ENCODE results near the gene CACNA1C. TPM values are rescaled to one million over a fixed set of nuclear protein-coding genes. Genes with fewer than 3 reads are reported as not detected.

CACNA1C gene
- total and polyA plus RNA-seq, 4 donors = 4.3 to 114 (median 46.3) TPM

- no peak overlapping the region for H3K27ac ChIP-seq (ENCODE audit: low read depth in 1 of 2, low read length in 2 of 2)
- intact Hi-C loops (cut with DNase I) = no loop called here
- no peaks in the 10 kb centered on the region for H3K4me1 ChIP-seq (ENCODE audit: control insufficient read depth in 1 of 2, insufficient read depth in 2 of 2, low read length in 2 of 2)
- no peak overlapping the region for H3K4me3 ChIP-seq (ENCODE audit: low read length in 2 of 2)
- peaks cover 0 to 3% of the 10 kb centered on the region in 2 donors for H3K36me3 ChIP-seq (ENCODE audit: control insufficient read depth in 1 of 2, insufficient read depth in 2 of 2, low read length in 1 of 2)
- ATAC-seq (ENCODE audit: low FRiP score) = no peak
- no peaks in the 10 kb centered on the region for H3K9me3 ChIP-seq (ENCODE audit: control insufficient read depth, low read length)
- H3K27me3 ChIP-seq (ENCODE audit: control insufficient read depth in 1 of 2, insufficient read depth in 2 of 2, low read length in 1 of 2) = no peaks in the 10 kb centered on the region
- 92 to 94% methylated on average over 10 of the region's 10 CpGs for WGBS, 2 donors
- DNase-seq = no peak
These were observed 407.4 kb downstream of the CACNA1C start for GRCh38 chr12:2460051-2460670.

GRCh38 chr12:2461046-2461445 lies 408.3 kb downstream of the CACNA1C start:
- WGBS, 2 donors = 95 to 99% methylated on average over 4 of the region's 4 CpGs
- no peaks in the 10 kb centered on the region for H3K9me3 ChIP-seq (ENCODE audit: control insufficient read depth, low read length)
- H3K27me3 ChIP-seq (ENCODE audit: control insufficient read depth in 1 of 2, insufficient read depth in 2 of 2, low read length in 1 of 2) = no peaks in the 10 kb centered on the region
- peaks cover 1 to 3% of the 10 kb centered on the region in 2 donors for H3K36me3 ChIP-seq (ENCODE audit: control insufficient read depth in 1 of 2, insufficient read depth in 2 of 2, low read length in 1 of 2)
- no peak overlapping the region for H3K4me3 ChIP-seq (ENCODE audit: low read length in 2 of 2)
- no peak overlapping the region for H3K27ac ChIP-seq (ENCODE audit: low read depth in 1 of 2, low read length in 2 of 2)
- intact Hi-C loops (cut with DNase I) = no loop called here
- ATAC-seq (ENCODE audit: low FRiP score) = no peak
- H3K4me1 ChIP-seq (ENCODE audit: control insufficient read depth in 1 of 2, insufficient read depth in 2 of 2, low read length in 2 of 2) = no peaks in the 10 kb centered on the region
- no peak for DNase-seq

GRCh38 chr12:2461645-2462044 lies 408.9 kb downstream of the CACNA1C start:
- DNase-seq (no peak), ATAC-seq (ENCODE audit: low FRiP score) (no peak)
- WGBS, 2 donors = 92% methylated on average over 12 of the region's 12 CpGs
- intact Hi-C loops (cut with DNase I) = no loop called here
- Histone ChIP-seq H3K4me3 (ENCODE audit: low read length in 2 of 2) (no peak overlapping the region), H3K27me3 (ENCODE audit: control insufficient read depth in 1 of 2, insufficient read depth in 2 of 2, low read length in 1 of 2) (no peaks in the 10 kb centered on the region), H3K36me3 (ENCODE audit: control insufficient read depth in 1 of 2, insufficient read depth in 2 of 2, low read length in 1 of 2) (peaks cover 1 to 3% of the 10 kb centered on the region in 2 donors), H3K9me3 (ENCODE audit: control insufficient read depth, low read length) (no peaks in the 10 kb centered on the region), H3K4me1 (ENCODE audit: control insufficient read depth in 1 of 2, insufficient read depth in 2 of 2, low read length in 2 of 2) (no peaks in the 10 kb centered on the region), H3K27ac (ENCODE audit: low read depth in 1 of 2, low read length in 2 of 2) (no peak overlapping the region)

GRCh38 chr12:2462087-2462486 lies 409.3 kb downstream of the CACNA1C start:
- Histone ChIP-seq H3K4me3 (ENCODE audit: low read length in 2 of 2) (no peak overlapping the region), H3K36me3 (ENCODE audit: control insufficient read depth in 1 of 2, insufficient read depth in 2 of 2, low read length in 1 of 2) (peaks cover 1 to 3% of the 10 kb centered on the region in 2 donors), H3K27ac (ENCODE audit: low read depth in 1 of 2, low read length in 2 of 2) (no peak overlapping the region), H3K9me3 (ENCODE audit: control insufficient read depth, low read length) (no peaks in the 10 kb centered on the region), H3K4me1 (ENCODE audit: control insufficient read depth in 1 of 2, insufficient read depth in 2 of 2, low read length in 2 of 2) (no peaks in the 10 kb centered on the region), H3K27me3 (ENCODE audit: control insufficient read depth in 1 of 2, insufficient read depth in 2 of 2, low read length in 1 of 2) (no peaks in the 10 kb centered on the region)
- ATAC-seq (ENCODE audit: low FRiP score) = peak; percentile 7
- intact Hi-C loops (cut with DNase I) = no loop called here
- DNase-seq = no peak
- 95 to 96% methylated on average over 14 of the region's 14 CpGs for WGBS, 2 donors

- peaks cover 0 to 1% of the 10 kb centered on the region in 2 donors for H3K36me3 ChIP-seq (ENCODE audit: control insufficient read depth in 1 of 2, insufficient read depth in 2 of 2, low read length in 1 of 2)
- H3K4me1 ChIP-seq (ENCODE audit: control insufficient read depth in 1 of 2, insufficient read depth in 2 of 2, low read length in 2 of 2) = no peaks in the 10 kb centered on the region
- H3K4me3 ChIP-seq (ENCODE audit: low read length in 2 of 2) = no peak overlapping the region
- 74 to 91% methylated on average over 5 of the region's 5 CpGs for WGBS, 2 donors
- intact Hi-C loops (cut with DNase I) = no loop called here
- no peak overlapping the region for H3K27ac ChIP-seq (ENCODE audit: low read depth in 1 of 2, low read length in 2 of 2)
- ATAC-seq (ENCODE audit: low FRiP score) (no peak), DNase-seq (no peak)
- no peaks in the 10 kb centered on the region for H3K9me3 ChIP-seq (ENCODE audit: control insufficient read depth, low read length)
- no peaks in the 10 kb centered on the region for H3K27me3 ChIP-seq (ENCODE audit: control insufficient read depth in 1 of 2, insufficient read depth in 2 of 2, low read length in 1 of 2)
These were observed 410.9 kb downstream of the CACNA1C start for GRCh38 chr12:2463719-2464118.

- Histone ChIP-seq H3K27ac (ENCODE audit: low read depth in 1 of 2, low read length in 2 of 2) (no peak overlapping the region), H3K9me3 (ENCODE audit: control insufficient read depth, low read length) (no peaks in the 10 kb centered on the region), H3K4me3 (ENCODE audit: low read length in 2 of 2) (no peak overlapping the region), H3K27me3 (ENCODE audit: control insufficient read depth in 1 of 2, insufficient read depth in 2 of 2, low read length in 1 of 2) (no peaks in the 10 kb centered on the region), H3K4me1 (ENCODE audit: control insufficient read depth in 1 of 2, insufficient read depth in 2 of 2, low read length in 2 of 2) (no peaks in the 10 kb centered on the region), H3K36me3 (ENCODE audit: control insufficient read depth in 1 of 2, insufficient read depth in 2 of 2, low read length in 1 of 2) (peaks cover 0 to 1% of the 10 kb centered on the region in 2 donors)
- ATAC-seq (ENCODE audit: low FRiP score) (no peak), DNase-seq (no peak)
- 82 to 83% methylated on average over 10 of the region's 10 CpGs for WGBS, 2 donors
- intact Hi-C loops (cut with DNase I) = no loop called here
These were observed 412.9 kb downstream of the CACNA1C start for GRCh38 chr12:2465681-2466080.

- no peak for DNase-seq
- no peak overlapping the region for H3K4me3 ChIP-seq (ENCODE audit: low read length in 2 of 2)
- peaks cover 0 to 1% of the 10 kb centered on the region in 2 donors for H3K36me3 ChIP-seq (ENCODE audit: control insufficient read depth in 1 of 2, insufficient read depth in 2 of 2, low read length in 1 of 2)
- H3K4me1 ChIP-seq (ENCODE audit: control insufficient read depth in 1 of 2, insufficient read depth in 2 of 2, low read length in 2 of 2) = no peaks in the 10 kb centered on the region
- no peak for ATAC-seq (ENCODE audit: low FRiP score)
- intact Hi-C loops (cut with DNase I) = no loop called here
- H3K27ac ChIP-seq (ENCODE audit: low read depth in 1 of 2, low read length in 2 of 2) = no peak overlapping the region
- H3K27me3 ChIP-seq (ENCODE audit: control insufficient read depth in 1 of 2, insufficient read depth in 2 of 2, low read length in 1 of 2) = no peaks in the 10 kb centered on the region
- WGBS, 2 donors = 77 to 81% methylated on average over 3 of the region's 3 CpGs
- no peaks in the 10 kb centered on the region for H3K9me3 ChIP-seq (ENCODE audit: control insufficient read depth, low read length)
These were observed 413.4 kb downstream of the CACNA1C start for GRCh38 chr12:2466211-2466610.

- Histone ChIP-seq H3K4me1 (ENCODE audit: control insufficient read depth in 1 of 2, insufficient read depth in 2 of 2, low read length in 2 of 2) (no peaks in the 10 kb centered on the region), H3K27me3 (ENCODE audit: control insufficient read depth in 1 of 2, insufficient read depth in 2 of 2, low read length in 1 of 2) (no peaks in the 10 kb centered on the region), H3K4me3 (ENCODE audit: low read length in 2 of 2) (no peak overlapping the region), H3K27ac (ENCODE audit: low read depth in 1 of 2, low read length in 2 of 2) (no peak overlapping the region), H3K36me3 (ENCODE audit: control insufficient read depth in 1 of 2, insufficient read depth in 2 of 2, low read length in 1 of 2) (peaks cover 0 to 1% of the 10 kb centered on the region in 2 donors), H3K9me3 (ENCODE audit: control insufficient read depth, low read length) (no peaks in the 10 kb centered on the region)
- WGBS, 2 donors = 97% methylated on average over 17 of the region's 17 CpGs
- ATAC-seq (ENCODE audit: low FRiP score) (peak; percentile 11), DNase-seq (no peak)
- intact Hi-C loops (cut with DNase I) = no loop called here
These were observed 414.8 kb downstream of the CACNA1C start for GRCh38 chr12:2467447-2468195.

GRCh38 chr12:2475984-2476383 lies 423.2 kb downstream of the CACNA1C start:
- DNase-seq = no peak
- no peak overlapping the region for H3K4me3 ChIP-seq (ENCODE audit: low read length in 2 of 2)
- H3K4me1 ChIP-seq (ENCODE audit: control insufficient read depth in 1 of 2, insufficient read depth in 2 of 2, low read length in 2 of 2) = no peaks in the 10 kb centered on the region
- intact Hi-C loops (cut with DNase I) = no loop called here
- H3K27me3 ChIP-seq (ENCODE audit: control insufficient read depth in 1 of 2, insufficient read depth in 2 of 2, low read length in 1 of 2) = no peaks in the 10 kb centered on the region
- no peak overlapping the region for H3K27ac ChIP-seq (ENCODE audit: low read depth in 1 of 2, low read length in 2 of 2)
- no peaks in the 10 kb centered on the region for H3K9me3 ChIP-seq (ENCODE audit: control insufficient read depth, low read length)
- ATAC-seq (ENCODE audit: low FRiP score) = no peak
- WGBS, 2 donors = 88 to 97% methylated on average over 5 of the region's 5 CpGs
- no peaks in the 10 kb centered on the region for H3K36me3 ChIP-seq (ENCODE audit: control insufficient read depth in 1 of 2, insufficient read depth in 2 of 2, low read length in 1 of 2)
